Measurements from ENCODE around the gene PFDN5. TPM values are rescaled to one million over a fixed set of nuclear protein-coding genes. Genes with fewer than 3 reads are reported as not detected.

PFDN5 gene
- 340 TPM for total RNA-seq (2021; ENCODE audit: unreplicated experiment)
- 383 TPM for polyA plus RNA-seq (2012; ENCODE audit: insufficient read length)
- percentile 94 among the genes with signal in this experiment for Bru-seq, nascent RNA
- percentile 89 among the genes with signal in this experiment for BruChase-seq, experiment 1, labeled RNA remaining after a 2-hour chase
- percentile 90 among the genes with signal in this experiment for BruChase-seq, experiment 2, labeled RNA remaining after a 6-hour chase
- long read RNA-seq, transcript PFDN5-214 (6 exons, 847 nt), result major isoform, 116 of 214 reads
- long read RNA-seq, transcript PFDN5-203 (4 exons, 478 nt), result minor isoform, 30 of 214 reads
- long read RNA-seq, partial matches to known transcripts, result 38 of 214 reads
- long read RNA-seq, other reads (novel, unspliced or antisense), result 21 of 214 reads

GRCh38 chr12:53295070-53295890 is at the start of gene PFDN5:
Gene PFDN5 (plus strand): TSS chr12:53295542. CDS start chr12:53295568, 26 bp downstream.
- DNase-seq (ENCODE audit: low read depth, low spot score), result peak; percentile 85
- POLR2A ChIA-PET, result interaction anchor here (0.6 to 1.5 kb wide), 3 partner anchors 16 to 59 kb away, joined by 4 to 17 read pairs (median 6); partner anchors contain the start of gene AAAS
- intact Hi-C loops (cut with micrococcal nuclease; ENCODE audit: unreplicated experiment) (no loop called here), in situ Hi-C loops (cut with HindIII; ENCODE audit: low pct_unique_long_range_greater_than_20kb, low sequenced_read_pairs) (no loop called here)
- CTCF ChIA-PET, result interaction anchor here (0.6 to 1.2 kb wide), 3 partner anchors 26 to 106 kb away, joined by 3 to 5 read pairs (median 4); partner anchors contain the start of gene AAAS
- Histone ChIP-seq H3K4me1 (ENCODE audit: control insufficient read depth, insufficient read depth, low read length) (peaks cover 33% of the 10 kb centered on the region), H3K9me3 (ENCODE audit: control insufficient read depth, insufficient read depth, low read depth, low read length) (no peaks in the 10 kb centered on the region), H3K36me3 (ENCODE audit: control insufficient read depth, insufficient read depth, low read length) (peaks cover 3% of the 10 kb centered on the region; the same call in 1 of the 2 replicates), H3K27me3 (ENCODE audit: control insufficient read depth, insufficient read depth, low read length) (no peaks in the 10 kb centered on the region), H3K4me3 (ENCODE audit: low read depth in 2 of 2, low read length in 2 of 2) (peak within 1 kb of the TSS; percentile 69 to 95), H3K27ac (ENCODE audit: low read length) (peak within 1 kb of the TSS; percentile 95)
- TF ChIP-seq REST (IDR thresholded peaks at IDR 0.05; ENCODE audit: insufficient read depth in 1 of 2, low read depth in 2 of 2, low read length in 1 of 2) (0 out of 4 replicates have a peak, but pooled peaks of 1 of the 2 experiments have one; percentile 24), POLR2AphosphoS5 (IDR thresholded peaks at IDR 0.05; ENCODE audit: low read depth, low read length) (peak; percentile 87), SIN3A (IDR thresholded peaks at IDR 0.05; ENCODE audit: borderline replicate concordance, insufficient read depth, low read depth, low read length) (no peak)
- BruUV-seq (replicated peaks), result no TSS peak
- peak; percentile 90 for ATAC-seq

GRCh38 chr12:53251477-53252348 is 43.6 kb upstream of the PFDN5 start:
- no TSS peak for BruUV-seq (replicated peaks)
- in situ Hi-C loops (cut with HindIII; ENCODE audit: low pct_unique_long_range_greater_than_20kb, low sequenced_read_pairs) (no loop called here), intact Hi-C loops (cut with micrococcal nuclease; ENCODE audit: unreplicated experiment) (loop anchor here (5.0 kb wide), 1 partner anchor 34 kb away; no protein-coding TSS in a partner anchor)
- peak; percentile 63 for DNase-seq (ENCODE audit: low read depth, low spot score)
- Histone ChIP-seq H3K27ac (ENCODE audit: low read length) (peak overlapping the region; percentile 90), H3K27me3 (ENCODE audit: control insufficient read depth, insufficient read depth, low read length) (no peaks in the 10 kb centered on the region), H3K36me3 (ENCODE audit: control insufficient read depth, insufficient read depth, low read length) (no peaks in the 10 kb centered on the region; the same call in 1 of the 2 replicates), H3K9me3 (ENCODE audit: control insufficient read depth, insufficient read depth, low read depth, low read length) (no peaks in the 10 kb centered on the region), H3K4me3 (ENCODE audit: low read depth in 2 of 2, low read length in 2 of 2) (peak overlapping the region; percentile 74 to 86), H3K4me1 (ENCODE audit: control insufficient read depth, insufficient read depth, low read length) (peaks cover 11% of the 10 kb centered on the region)
- peak; percentile 92 for ATAC-seq
- TF ChIP-seq REST (IDR thresholded peaks at IDR 0.05; ENCODE audit: insufficient read depth in 1 of 2, low read depth in 2 of 2, low read length in 1 of 2) (no peak), TCF7L2 (IDR thresholded peaks at IDR 0.05; ENCODE audit: low read depth, low read length) (peak; percentile 77), POLR2AphosphoS5 (IDR thresholded peaks at IDR 0.05; ENCODE audit: low read depth, low read length) (0 out of 2 replicates have a peak, but pooled peaks have one; percentile 38), CTCF (IDR thresholded peaks at IDR 0.05) (peak; percentile 75; the same call in 1 of the 2 replicates), SIN3A (IDR thresholded peaks at IDR 0.05; ENCODE audit: borderline replicate concordance, insufficient read depth, low read depth, low read length) (peak; percentile 82; the same call in 1 of the 2 replicates)
- CTCF ChIA-PET, result interaction anchor here (0.6 to 1.4 kb wide), 9 partner anchors 11 to 186 kb away, joined by 3 to 8 read pairs (median 4); partner anchors contain the start of gene ESPL1
- POLR2A ChIA-PET, result interaction anchor here (0.5 kb wide), 1 partner anchor 274 kb away, joined by 6 read pairs; no protein-coding TSS in a partner anchor

All from Panc1 (cell line).